NCI-H128 (cell line): Measurements from ENCODE around the gene NTHL1.
"Not testable (repeated sequence)": the region's sequence is repeated elsewhere in the genome, so short reads cannot be mapped to it uniquely, and the experiment has no call there.

Source experiments
- DNase-seq: peaks from one replicate; lab custom pipeline; 2025; ENCODE audit not compliant: unreplicated experiment; lab: John Stamatoyannopoulos, UW

Gene NTHL1

DNA sequence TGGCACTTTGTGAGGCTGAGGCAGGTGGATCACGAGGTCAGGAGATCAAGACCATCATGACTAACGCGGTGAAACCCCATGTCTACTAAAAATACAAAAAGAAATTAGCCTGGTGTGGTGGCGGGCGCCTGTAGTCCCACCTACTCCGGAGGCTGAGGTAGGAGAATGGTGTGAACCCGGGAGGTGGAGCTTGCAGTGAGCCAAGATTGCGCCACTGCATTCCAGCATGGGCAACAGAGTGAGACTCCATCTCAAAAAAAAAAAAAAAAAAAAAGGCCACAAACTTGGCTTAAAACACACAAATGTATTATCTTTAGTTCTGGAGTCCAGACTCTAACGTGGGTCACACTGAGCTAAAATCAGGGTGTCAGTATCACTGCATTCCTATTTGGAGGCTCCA lies 35.9 kb downstream of the NTHL1 start:
- DNase-seq: not testable (repeated sequence)

DNA sequence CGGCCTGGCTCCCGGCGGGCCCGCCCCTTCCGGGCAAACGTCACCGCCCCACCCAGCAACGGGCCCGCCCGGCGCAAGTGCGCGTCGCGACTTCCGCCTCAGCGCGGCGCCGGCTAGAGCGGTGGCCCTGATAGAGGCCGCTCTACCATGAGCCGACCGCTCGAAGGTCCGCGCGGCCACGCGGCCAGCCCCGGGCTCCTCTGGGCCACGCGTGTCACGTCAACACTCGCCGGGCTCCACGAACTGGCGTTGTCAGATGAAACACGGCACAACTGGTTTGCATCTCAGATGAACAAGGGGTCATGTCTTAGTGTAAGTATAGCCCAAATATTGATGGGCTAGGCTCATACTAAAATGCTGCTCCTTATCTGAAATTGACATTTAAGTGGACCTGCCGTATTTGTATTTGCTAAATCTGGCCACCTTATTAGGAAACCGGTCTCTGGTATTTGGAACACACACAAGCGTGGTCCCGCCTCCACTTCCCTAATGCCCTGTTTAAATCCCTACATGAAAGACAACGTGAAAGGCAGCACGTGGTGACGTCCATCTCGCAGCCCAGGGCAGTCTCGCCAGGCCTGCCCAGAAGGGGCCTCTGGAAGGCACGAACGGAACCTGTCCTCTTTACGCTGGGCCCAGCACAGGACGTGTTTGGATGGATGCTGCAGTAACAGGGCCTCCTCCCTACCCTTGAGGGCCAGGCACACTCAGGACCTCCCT lies 37.7 kb downstream of the NTHL1 start, which contains the start of gene ZNF598:
Gene ZNF598 (minus strand): TSS at position 31 of the 720 bp plus-strand sequence.
- DNase-seq: no peak

DNA sequence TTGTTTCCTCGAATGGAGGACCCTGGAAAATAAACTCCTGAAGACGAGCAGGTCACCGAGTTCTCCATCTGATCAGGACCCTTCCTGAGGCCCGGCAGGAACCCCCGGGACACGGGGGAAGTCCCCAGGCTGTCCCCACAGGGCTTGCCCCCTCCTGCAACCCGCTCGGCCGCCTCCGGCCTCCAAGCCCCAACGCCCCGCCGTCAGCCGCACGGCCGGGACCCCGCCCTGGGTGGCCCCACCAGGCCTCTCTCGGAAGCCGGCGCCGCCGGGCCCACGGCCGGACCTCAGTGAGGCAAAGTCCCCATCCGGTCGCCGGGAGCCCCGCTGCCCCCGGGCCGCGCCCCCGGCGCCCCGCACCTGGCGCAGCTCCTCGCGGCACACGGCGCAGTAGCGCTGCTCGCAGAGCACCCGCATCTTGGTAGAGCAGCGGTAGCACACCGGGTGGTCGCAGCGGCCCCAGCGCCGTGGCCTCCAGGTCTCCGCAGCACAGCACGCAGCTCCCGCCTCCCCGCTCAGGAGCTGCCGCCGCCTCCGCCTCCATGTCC lies 38.4 kb downstream of the NTHL1 start:
- no peak for DNase-seq

DNA sequence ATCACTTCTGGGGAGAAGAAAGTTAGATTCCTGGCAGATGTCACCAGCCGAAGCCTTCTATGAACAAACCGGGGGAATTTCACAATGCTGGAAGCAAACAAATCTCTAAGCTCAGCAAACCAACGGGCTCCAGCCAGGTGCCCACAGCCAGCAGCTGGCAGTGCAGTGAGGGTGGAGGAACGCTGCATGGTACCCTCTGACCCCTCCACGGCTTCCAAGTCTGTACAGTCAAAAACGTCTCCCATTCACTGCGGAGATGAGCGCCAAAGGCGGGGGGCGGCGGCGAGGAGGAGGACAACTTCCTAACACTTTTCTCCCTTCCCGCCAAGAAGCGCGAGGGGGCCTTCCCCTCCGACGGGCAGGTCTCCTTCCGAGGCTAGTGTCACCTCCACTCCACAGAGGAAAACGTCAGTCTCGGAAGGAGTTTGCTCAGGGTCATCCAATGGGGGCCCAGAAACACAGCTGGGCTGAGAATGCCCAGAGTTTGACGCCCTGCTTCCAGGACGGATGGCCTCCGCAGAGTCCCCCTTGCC lies 38.9 kb downstream of the NTHL1 start:
- no peak for DNase-seq

DNA sequence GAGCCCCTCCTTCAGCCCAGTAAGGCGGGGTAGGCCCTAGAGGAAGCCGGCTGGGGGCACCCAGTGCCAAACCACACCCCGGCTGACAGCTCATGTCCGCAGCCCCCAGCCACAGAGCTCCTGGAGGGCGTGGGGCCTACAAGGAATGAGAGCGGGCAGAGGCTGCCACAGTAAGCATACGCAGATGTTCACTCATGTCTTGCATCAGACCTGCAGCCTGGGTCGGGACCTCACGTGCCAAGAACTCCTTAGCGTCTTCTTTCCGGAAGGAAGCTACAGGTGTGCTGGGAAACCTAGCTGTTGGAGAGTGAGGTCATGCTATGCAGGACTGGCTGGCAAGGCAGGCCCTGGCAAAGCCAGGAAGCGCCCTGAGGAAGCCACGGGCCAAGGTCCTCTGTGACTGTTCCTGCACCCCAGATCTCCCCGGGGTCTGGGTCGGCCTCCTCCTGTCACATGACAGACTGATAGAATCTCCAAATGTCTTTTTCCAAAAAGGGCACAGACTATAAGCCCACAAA lies 39.6 kb downstream of the NTHL1 start:
- no peak for DNase-seq

DNA sequence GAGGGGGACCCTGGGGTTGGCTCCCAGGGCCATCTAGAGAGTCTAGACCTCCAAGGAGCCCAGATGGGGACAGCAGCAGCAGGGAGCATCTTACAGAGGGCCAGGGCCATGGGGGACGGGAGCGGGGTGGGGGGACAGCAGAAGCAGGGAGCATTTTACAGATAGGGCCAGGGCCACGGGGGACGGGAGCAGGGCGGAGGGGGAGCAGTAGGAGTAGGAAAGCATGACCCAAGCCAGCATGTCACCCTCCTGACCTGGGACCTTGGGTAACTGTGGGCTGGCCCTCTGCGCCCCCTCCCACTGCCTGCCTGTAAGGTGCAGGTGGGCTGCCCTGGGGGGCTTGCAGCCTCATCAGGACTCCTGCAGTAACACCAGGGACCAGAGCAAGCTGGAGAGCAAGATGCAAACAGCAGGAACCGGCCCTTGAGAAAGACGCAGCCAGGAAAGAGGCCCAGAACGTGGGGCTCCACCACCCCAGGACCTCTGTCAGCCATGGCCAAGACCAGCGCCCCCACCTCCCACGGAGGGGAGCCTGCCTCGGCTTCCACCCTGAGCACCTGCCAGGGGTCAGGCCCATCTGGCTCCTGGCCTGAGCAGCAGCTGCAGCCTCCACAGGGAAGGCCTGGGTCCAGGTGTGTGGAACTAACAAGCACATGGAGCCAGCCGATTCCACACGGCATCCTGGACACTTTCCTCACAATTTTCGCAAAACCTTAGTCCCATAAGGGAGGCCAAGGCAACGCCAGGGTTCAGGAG lies 40.4 kb downstream of the NTHL1 start:
- no peak for DNase-seq

DNA sequence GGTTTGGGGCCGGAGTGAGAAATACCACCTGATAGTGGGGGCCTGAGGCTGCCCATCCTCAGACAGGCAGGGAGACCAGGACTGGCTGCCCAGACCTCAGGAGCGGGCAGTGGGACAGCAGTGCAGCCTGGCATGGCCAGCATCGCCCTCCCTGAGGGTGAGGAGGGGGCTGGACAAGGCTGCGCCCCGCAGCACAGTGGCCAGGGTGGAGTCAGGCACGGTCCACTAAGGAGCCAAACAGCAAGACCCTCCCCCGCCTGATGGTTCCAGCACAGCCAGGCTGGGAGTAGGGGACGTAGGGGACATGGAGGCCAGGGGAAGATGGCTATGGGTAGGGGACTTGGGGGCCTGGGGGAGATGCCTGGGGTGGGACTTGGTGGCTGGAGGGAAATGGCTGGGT lies 41.3 kb downstream of the NTHL1 start:
- no peak for DNase-seq

DNA sequence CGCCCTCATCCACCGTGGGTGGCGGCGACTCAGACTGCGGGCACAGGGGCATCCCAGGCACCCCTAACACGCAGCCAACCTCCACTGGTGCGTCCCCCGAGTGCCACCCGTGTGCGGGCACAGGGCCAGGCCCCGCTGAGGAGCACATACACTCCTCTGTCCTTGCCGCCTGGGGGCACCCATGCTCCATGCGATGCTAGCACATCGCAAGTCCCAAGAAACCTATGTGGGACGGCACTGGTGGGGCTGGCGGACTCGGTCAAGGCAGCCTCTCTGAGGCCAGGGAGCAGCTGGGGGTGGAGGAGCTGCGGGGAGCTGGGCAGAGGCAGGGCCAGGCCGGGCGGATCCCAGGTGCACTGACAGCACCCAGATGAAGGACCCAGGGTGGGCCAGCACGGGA lies 42.0 kb downstream of the NTHL1 start:
- DNase-seq: no peak

DNA sequence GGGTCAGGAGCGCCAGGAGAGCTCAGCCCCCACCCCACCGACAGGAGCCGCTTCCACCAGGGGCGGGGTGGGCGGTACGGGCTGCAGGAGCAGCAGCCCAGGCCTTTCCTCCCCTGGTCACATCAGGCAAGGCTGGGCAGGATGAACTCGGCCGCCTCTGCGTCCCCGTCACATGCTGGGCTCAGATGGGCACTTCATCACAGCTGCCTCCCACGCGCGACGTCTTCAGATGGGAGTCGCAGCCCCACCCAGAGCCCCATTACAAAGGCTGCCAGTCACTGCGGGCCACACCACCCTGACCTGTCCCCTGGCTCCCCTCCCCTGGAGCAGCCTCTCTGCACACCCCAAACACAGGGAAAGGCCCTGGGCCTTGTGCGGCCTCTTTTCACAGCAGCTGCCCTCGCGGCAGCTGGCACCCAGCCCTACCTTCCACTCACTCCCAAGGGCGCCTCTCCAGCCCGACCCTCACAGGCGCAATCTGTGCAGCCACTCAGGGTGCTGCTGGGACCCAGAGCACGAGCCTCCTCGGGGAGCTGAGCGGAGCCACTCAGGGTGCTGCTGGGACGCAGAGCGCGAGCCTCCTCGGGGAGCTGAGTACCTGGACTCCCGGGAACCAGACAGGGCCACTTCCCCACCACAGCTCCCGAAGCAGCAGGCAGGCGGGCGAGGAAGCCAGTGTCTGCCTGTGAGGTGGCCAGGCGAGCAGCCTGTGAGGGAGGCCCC lies 42.7 kb downstream of the NTHL1 start:
- no peak for DNase-seq

DNA sequence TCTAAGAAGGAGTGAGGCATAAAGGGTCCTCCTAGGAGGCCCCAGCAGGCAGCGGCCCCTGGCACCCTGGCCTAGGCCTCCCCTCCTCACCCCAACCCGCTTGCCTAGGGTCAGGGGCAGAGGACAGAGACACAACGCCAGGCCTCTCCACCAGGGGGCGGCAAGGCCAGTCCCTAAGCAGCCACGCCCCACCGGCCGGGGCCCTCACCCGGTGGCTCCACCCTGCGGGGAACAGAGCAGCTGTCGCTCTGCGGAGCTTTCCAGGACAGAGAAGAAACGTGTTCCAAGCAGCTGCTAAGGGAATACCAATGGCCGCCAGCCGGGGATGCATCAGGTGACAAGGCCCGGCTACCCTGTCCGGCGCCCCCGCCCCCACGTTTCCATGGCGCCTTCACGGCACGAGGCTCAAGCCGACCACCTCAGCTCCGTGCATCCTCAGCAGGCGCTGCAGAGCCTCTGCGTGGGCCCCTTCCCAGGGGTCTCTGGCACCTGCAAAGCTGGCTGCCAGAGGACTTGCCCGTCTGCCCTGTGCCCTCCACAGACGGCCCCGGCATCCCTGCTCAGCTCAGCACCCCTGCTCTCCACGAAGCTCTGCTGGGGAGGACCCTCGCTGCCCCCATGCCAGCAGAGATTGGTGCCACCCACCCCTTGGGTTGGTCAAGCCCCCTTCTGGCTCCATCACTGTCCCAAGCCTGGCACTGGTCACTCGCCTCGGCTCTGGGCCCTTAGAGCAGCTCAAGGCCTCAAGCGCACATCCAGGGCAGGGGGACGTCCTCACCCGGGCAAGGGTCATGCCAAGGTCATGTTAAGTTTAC lies 43.6 kb downstream of the NTHL1 start:
- peak; percentile 42 for DNase-seq

DNA sequence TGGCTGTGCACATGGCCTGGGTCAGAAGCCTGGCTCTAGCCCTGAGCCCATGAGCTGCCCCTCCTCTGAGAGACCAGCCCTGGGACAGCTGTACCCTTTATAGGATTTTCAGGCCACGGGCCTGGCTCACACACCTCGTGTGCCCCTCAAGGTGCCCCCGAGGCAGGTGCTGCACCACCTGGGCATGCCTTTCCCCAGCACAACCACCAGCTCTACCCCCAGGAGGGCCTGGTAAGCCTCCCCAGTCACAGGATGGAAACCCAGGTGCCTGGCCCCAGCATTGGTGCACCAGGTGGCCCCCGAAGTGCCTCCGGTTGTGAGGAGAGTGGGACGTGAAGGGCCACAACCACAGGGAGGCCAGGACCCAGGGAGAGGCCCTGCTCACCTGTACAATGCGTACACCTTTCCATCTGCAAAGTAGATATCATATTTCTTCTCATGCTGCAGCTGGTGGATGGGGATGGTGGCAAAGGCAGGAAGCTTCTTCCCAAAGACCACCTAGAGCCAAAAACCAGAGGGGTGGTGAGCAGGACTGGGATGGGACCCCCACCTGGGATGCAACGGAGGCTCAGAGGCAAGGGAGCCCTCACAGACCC lies 44.3 kb downstream of the NTHL1 start:
- DNase-seq: no peak

DNA sequence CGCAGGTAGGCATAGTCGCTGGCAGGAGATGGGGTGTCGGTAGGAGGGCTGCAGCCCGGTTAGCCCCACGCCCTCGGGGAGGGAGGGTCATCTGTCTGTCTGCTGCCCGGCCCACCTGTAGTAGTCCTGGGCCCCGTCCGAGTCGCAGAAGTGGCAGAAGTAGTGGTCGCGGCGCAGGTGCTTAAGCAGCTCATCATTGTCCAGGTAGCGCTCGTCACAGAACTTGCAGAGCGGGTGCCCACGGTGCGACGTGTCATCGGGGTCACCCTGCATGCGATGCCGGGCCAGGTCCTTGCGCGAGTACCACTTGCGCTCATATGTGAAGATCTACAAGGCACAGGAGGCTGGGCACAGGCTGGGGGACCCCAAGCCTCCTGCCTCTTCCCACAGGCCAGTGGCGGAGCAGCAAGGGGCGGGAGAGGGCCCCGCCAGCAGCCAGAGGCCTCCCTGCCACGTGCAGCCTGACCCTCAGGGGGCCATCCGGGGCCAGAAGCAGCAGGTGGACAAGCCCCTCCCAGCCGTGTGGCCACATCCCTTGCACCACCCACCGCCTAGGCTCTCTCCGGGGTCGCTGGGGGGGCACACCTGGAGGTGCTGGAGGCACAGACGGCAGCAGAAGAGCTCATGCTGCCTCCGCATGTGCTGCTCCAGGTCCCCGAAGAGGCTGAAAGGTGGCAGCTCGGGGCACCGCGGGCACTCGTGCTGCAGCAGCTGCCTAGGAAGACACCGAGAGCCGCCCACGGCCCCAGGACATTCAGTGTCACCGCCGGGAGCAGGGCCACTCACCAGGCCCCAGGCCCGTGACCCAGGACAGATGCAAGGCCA lies 45.0 kb downstream of the NTHL1 start:
- DNase-seq: no peak

DNA sequence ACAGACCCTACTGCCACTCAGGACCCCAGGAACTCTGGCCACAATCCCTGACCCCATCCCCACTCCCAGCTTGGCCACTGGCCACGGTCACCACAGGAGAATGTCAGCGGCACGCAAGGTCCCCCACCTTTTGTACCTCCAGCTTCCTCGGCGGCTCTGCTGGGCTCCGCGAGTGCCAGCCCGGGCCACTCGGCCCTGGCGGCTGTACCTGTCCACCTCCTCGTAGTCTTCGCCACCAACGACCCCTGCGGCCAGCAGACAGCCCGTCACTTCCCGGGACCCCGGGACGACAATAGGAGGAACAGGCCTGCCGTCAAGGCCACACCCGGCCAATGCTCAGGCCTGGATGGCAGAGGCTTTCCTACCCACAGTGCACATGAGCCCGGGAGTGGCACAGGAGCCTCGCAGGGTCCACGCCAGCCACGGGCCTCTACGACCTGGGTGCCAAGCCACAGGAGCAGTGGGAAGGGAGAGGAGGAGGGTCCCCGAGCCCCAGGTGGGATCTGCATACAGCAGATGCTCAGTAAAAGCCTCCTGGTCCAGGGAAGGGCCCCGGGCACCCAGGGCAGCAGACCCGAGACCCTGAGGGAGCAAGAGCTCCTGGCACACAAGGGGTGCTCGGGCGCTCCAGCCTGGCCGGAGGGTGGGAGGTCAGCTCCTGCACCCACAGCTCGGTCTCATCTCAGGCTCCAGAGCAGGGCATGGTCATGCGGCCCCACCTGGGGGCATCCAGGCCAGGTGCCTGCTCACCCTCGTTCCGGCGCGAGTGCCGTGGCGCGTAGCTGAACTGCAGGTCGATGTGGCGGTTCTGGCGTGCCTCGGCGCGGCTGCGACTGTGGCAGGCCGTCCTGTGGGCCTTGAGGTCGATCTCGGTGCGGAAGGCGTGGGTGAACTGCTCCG lies 45.9 kb downstream of the NTHL1 start:
- no peak for DNase-seq

DNA sequence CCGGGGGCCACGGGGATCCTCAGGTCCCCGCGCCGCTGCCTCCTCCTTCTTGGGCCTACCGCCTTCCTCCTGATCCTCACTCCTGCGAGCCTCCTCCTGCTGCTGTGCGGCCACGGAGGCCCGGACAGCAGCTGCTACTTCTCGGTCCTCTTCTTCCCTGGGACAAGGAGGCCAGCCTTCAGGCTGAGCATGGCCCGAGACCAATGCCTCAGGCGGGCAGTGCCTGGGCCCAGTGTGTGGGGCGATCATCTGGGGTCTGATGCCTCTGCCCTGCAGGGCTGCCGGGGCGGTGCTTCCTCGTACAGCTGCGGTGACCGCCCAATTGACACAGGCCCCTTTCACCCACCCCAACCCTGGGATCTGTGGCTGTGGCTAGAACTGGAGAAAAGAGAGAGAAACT lies 46.6 kb downstream of the NTHL1 start:
- DNase-seq: no peak

DNA sequence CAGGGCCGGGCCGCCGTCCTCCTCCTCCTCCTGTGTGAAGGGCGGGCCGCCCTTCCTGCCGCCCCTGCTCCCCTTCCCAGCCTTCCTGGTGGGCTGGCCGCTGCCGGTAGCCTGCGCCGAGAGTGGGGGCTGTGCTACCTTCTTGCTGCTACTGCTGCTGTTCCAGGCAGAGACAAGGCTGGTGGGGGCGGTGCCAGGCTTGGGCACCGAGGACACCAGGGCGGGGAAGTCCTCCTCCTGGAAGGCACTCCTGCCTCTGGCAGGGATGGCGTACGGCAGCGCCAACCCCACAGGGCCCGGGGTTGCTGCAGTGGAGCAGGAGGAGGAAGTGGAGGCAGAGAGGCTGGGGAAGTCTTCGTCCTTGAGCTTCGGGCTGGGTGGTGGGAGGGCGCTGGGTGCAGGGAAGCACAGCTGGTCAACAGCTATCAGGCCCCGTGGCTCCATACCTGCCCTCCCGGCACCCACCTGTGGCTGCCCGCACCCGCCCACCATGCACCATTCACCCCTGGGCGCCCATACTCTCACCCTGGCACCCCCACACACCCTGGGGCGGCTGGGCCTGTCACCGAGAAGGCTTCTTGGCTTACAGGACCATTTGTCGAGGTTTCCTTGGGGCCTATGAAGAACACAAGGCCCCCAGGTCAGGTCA lies 47.6 kb downstream of the NTHL1 start:
- no peak for DNase-seq

DNA sequence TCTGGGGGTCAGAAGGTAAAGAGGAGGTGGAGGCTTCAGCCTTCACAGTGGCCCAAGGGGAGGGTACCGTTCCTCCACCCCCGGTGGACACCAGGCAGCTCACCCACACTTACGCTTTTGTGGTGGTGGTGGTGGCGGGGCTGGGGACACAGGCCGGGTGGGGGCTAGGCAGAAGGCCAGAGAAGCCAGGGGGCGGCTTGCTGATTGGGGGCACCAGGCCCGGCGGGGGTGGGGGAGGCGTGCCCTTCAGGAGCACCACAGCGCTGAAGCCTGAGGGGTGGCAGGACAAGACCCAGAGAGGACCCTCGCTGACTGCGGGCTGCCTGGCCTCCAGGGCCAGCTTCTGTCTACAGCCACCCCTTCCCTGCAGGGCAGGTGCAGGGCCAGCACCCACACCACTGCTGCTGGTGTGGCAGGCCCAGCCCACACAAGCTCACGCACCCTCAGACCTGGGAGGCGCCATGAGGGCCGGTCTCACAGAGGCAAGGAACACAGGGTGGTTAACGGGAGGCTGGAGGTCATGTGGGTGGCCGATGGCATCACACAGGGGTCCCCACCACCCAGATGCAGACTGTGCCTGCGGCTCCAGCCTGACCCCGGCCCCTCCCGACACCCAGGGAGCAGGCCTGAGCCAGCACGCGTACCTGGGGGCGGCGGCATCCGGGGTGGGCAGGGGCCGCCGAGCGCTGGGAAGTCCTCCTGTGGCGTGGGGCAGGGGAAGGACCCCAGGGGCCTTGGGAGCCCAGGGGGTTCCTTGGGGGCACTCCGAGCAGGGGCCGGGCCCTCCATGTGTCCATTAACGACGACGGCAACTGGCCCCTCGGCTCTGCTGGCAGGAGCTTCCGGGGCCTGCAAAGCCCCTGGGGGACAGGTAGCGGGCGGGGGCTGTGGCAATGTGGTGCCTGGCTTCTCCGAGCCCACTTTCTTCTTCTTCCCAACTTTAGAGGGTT lies 48.5 kb downstream of the NTHL1 start:
- no peak for DNase-seq
